A673 (cell line): ENCODE measurements around the gene KRTAP9-1. TPM values are rescaled to one million over a fixed set of nuclear protein-coding genes. Genes with fewer than 3 reads are reported as not detected.

Experiments used
- BruUV-seq: library from RNA; stranded (reverse); fragments of 400-500 nt; replicated peaks from 2 replicates; lab custom pipeline; 2021; lab: Mats Ljungman, UMichigan
- CTCF ChIA-PET: fragments of 300-600 bp; sonication (Branson Sonifier 250); formaldehyde crosslinking; loops from one replicate; lab custom pipeline; 2022; ENCODE audit warnings: antibody characterized with exemption; lab: Charles Lee
- POLR2A ChIA-PET: fragments of 300-600 bp; sonication (Branson Sonifier 250); formaldehyde crosslinking; loops from one replicate; lab custom pipeline; 2022; ENCODE audit warnings: antibody characterized with exemption; ENCODE audit not compliant: low non-redundant PET; lab: Charles Lee
- DNase-seq: peaks from one replicate; pipeline ENCODE4 v3.0.0-alpha.2; 2015; ENCODE audit warnings: low spot score
- H3K27ac ChIP-seq: fragments of 200-600 bp; sonication (generic); 2 replicates; pipeline ENCODE4 v1.5.1; 2016; ENCODE audit warnings: mixed run types, low read depth, mild to moderate bottlenecking, mixed read lengths, antibody characterized with exemption, low read length; ENCODE audit not compliant: poor library complexity, severe bottlenecking
- H3K27me3 ChIP-seq: fragments of 200-600 bp; sonication (generic); replicated peaks from 2 replicates; pipeline ENCODE4 v1.6.1; 2017; ENCODE audit warnings: mixed run types, low read depth, mild to moderate bottlenecking, mixed read lengths, antibody characterized with exemption, low read length; ENCODE audit not compliant: insufficient read depth, poor library complexity
- H3K36me3 ChIP-seq: fragments of 200-600 bp; sonication (generic); 2 replicates; pipeline ENCODE4 v1.6.1; 2016; ENCODE audit warnings: mixed run types, mild to moderate bottlenecking, mixed read lengths, antibody characterized with exemption, low read length; ENCODE audit not compliant: insufficient read depth, poor library complexity, severe bottlenecking
- H3K4me1 ChIP-seq: fragments of 200-600 bp; sonication (generic); 2 replicates; pipeline ENCODE4 v1.6.1; 2017; ENCODE audit warnings: mixed run types, mild to moderate bottlenecking, mixed read lengths, antibody characterized with exemption, low read length; ENCODE audit not compliant: insufficient read depth, poor library complexity, severe bottlenecking
- H3K4me3 ChIP-seq: fragments of 200-600 bp; sonication (generic); 2 replicates; pipeline ENCODE4 v1.5.1; 2016; ENCODE audit warnings: low read depth, mixed run types, mild to moderate bottlenecking, mixed read lengths, low read length; ENCODE audit not compliant: poor library complexity, severe bottlenecking
- H3K9me3 ChIP-seq: fragments of 200-600 bp; sonication (generic); 2 replicates; pipeline ENCODE4 v1.6.1; 2016; ENCODE audit warnings: mixed run types, low read depth, mild to moderate bottlenecking, mixed read lengths, antibody characterized with exemption, low read length; ENCODE audit not compliant: poor library complexity, severe bottlenecking
- EZH2 ChIP-seq: fragments of 200-600 bp; sonication (generic); IDR thresholded peaks from 2 replicates; pipeline ENCODE4 v1.6.1; 2017; ENCODE audit warnings: borderline replicate concordance, low read depth, mild to moderate bottlenecking, mixed read lengths, antibody characterized with exemption, low read length; ENCODE audit not compliant: poor library complexity, severe bottlenecking
- intact Hi-C: fragments of 100-400 bp; cut with micrococcal nuclease; formaldehyde crosslinking; loops from one replicate; pipeline ENCODE4 v1.10.0; 2022; ENCODE audit not compliant: unreplicated experiment
- total RNA-seq: library from RNA; stranded (reverse); gene quantifications from 2 replicates; pipeline ENCODE4 v1.2.3, GENCODE V29; 2021
- TF ChIP-seq, protein P1 (sequence below): fragments of 300-800, 200-600 bp; sonication (generic); conservative IDR thresholded peaks from 2 replicates; pipeline ENCODE4 v1.5.1; 2017; ENCODE audit warnings: low read depth, mild to moderate bottlenecking, antibody characterized with exemption, low read length, moderate library complexity, mixed read lengths

Gene KRTAP9-1
- total RNA-seq, 1 experiment from 2014 or later, result not detected

DNA sequence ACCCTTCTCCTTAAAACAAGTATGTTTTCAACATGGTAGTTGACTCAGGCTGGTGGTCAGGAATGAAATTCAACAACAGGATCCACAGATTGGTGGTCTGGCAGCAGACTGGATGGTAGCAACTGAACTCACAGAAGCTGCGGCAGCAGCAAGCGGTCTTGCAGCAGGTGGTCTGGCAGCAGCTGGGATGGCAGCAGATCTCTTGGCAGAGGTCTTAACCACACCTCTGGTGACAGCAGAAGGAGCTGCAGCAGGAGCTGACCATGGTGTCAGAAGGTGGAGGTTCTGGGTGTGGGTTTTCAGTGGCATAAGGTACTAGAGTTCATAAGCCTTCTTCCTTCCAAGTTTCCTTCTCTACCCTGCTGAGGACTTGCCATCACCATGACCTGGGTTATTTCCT is 2.8 kb upstream of the KRTAP9-1 start:
- no TSS peak for BruUV-seq
- Histone ChIP-seq H3K4me1 (no peaks in the 10 kb centered on the region), H3K27me3 (no peaks in the 10 kb centered on the region), H3K36me3 (no peaks in the 10 kb centered on the region), H3K27ac (no peak overlapping the region), H3K4me3 (no peak overlapping the region), H3K9me3 (no peaks in the 10 kb centered on the region)
- CTCF ChIA-PET, result no interaction called here
- POLR2A ChIA-PET, result no interaction called here
- DNase-seq, result no peak
- TF ChIP-seq, protein P1, sequence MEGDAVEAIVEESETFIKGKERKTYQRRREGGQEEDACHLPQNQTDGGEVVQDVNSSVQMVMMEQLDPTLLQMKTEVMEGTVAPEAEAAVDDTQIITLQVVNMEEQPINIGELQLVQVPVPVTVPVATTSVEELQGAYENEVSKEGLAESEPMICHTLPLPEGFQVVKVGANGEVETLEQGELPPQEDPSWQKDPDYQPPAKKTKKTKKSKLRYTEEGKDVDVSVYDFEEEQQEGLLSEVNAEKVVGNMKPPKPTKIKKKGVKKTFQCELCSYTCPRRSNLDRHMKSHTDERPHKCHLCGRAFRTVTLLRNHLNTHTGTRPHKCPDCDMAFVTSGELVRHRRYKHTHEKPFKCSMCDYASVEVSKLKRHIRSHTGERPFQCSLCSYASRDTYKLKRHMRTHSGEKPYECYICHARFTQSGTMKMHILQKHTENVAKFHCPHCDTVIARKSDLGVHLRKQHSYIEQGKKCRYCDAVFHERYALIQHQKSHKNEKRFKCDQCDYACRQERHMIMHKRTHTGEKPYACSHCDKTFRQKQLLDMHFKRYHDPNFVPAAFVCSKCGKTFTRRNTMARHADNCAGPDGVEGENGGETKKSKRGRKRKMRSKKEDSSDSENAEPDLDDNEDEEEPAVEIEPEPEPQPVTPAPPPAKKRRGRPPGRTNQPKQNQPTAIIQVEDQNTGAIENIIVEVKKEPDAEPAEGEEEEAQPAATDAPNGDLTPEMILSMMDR, result no peak
- no peak for TF ChIP-seq EZH2
- intact Hi-C loops, result no loop called here

DNA sequence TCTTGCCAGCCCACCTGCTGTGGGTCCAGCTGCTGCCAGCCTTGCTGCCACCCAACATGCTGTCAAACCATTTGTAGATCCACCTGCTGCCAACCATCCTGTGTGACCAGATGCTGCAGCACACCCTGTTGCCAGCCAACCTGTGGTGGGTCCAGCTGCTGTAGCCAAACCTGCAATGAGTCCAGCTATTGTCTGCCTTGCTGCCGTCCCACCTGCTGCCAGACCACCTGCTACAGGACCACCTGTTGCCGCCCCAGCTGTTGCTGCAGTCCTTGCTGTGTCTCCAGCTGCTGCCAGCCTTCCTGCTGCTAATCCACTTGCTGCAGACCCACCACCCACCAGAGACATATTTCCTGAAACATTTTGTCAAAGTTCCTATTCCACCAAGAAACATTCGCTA is 641 bp downstream of the KRTAP9-1 start:
- POLR2A ChIA-PET, result no interaction called here
- intact Hi-C loops, result no loop called here

DNA sequence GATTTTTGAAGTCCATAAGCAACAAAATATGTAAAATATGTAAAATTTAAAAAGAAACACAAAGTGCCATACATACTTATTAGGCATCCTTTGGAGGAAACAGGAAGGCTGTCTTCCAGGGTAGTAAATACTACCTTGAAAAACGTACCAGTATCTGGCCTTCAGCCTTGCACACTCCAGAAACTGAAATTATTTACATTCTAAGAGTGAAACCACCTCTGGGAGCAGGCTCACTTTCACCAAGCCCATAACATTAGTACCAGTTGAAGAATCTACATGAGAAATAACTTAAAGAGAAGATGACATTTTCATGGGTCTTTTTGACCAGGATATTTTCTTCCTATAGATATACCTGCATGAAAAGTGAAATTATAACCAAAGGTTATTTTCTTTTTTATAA is 6.4 kb downstream of the KRTAP9-1 start:
- ChIA-PET POLR2A (no interaction called here), CTCF (no interaction called here)
- Histone ChIP-seq H3K27ac (no peak overlapping the region), H3K4me3 (no peak overlapping the region), H3K4me1 (no peaks in the 10 kb centered on the region), H3K27me3 (no peaks in the 10 kb centered on the region), H3K9me3 (no peaks in the 10 kb centered on the region), H3K36me3 (no peaks in the 10 kb centered on the region)
- intact Hi-C loops, result no loop called here
- no TSS peak for BruUV-seq
- DNase-seq, result no peak
- TF ChIP-seq EZH2, result no peak
- TF ChIP-seq, protein P1, result no peak

More for the DNA sequence above, 641 bp downstream of the KRTAP9-1 start:
- Histone ChIP-seq H3K27ac (no peak overlapping the region), H3K27me3 (no peaks in the 10 kb centered on the region), H3K9me3 (no peaks in the 10 kb centered on the region), H3K4me1 (no peaks in the 10 kb centered on the region), H3K36me3 (no peaks in the 10 kb centered on the region), H3K4me3 (no peak overlapping the region)
- TF ChIP-seq, protein P1, result no peak
- TF ChIP-seq EZH2, result no peak
- BruUV-seq, result no TSS peak
- no peak for DNase-seq
- CTCF ChIA-PET, result no interaction called here
